Sciatic nerve (tissue), 1 donor: Measurements from ENCODE around the gene ZNF605. TPM values are rescaled to one million over a fixed set of nuclear protein-coding genes. Genes with fewer than 3 reads are reported as not detected.

Experiments
- total RNA-seq: library from RNA; stranded (reverse); fragmentation: NEBNext Ultra II Directional; extraction: Animal tissue kit (Norgen Biotek cat#: 25700); gene quantifications from one replicate; pipeline ENCODE4 v1.2.1, GENCODE V29; 2021
- donor health status: DM: no; HTN: no; CAD: no.

Gene ZNF605
- total RNA-seq, 1 donor from 2014 or later, result 19.4 TPM

Other genes starting within 250 kb of the ZNF605 start
- 12.1 TPM for gene PGAM5, start 245.5 kb downstream of the ZNF605 start, total RNA-seq
- gene ANKLE2, start 194.5 kb downstream of the ZNF605 start, total RNA-seq, result 55.9 TPM
- 60.6 TPM for gene GOLGA3, start 127.4 kb downstream of the ZNF605 start, total RNA-seq
- 45.5 TPM for gene CHFR, start 68.7 kb downstream of the ZNF605 start, total RNA-seq
- 18.0 TPM for gene ZNF26, start 30.1 kb upstream of the ZNF605 start, total RNA-seq
- gene ZNF84, start 81.2 kb upstream of the ZNF605 start, total RNA-seq, result 39.3 TPM
- gene ZNF140, start 124.6 kb upstream of the ZNF605 start, total RNA-seq, result 17.6 TPM
- gene ZNF891, start 174.0 kb upstream of the ZNF605 start, total RNA-seq, result 5.5 TPM
- gene ZNF10, start 174.3 kb upstream of the ZNF605 start, total RNA-seq, result 15.1 TPM
- gene ZNF268, start 225.2 kb upstream of the ZNF605 start, total RNA-seq, result 25.8 TPM